ENCODE results near the gene NDUFB4.

NDUFB4 gene

GRCh38 chr3:120596116-120596852 is at the start of gene NDUFB4:
TSS of gene NDUFB4 (plus strand) at chr3:120596336. CDS start at chr3:120596360, 24 bp downstream.
- no peak for TF ChIP-seq EZH2 (IDR thresholded peaks at IDR 0.05)
- peak; percentile 94 for TF ChIP-seq POLR2AphosphoS5 (IDR thresholded peaks at IDR 0.05; ENCODE audit: borderline replicate concordance, low read depth, low read length)
- H3K9ac ChIP-seq (ENCODE audit: insufficient read length), result peak within 1 kb of the TSS; percentile 99
- H3K9me3 ChIP-seq (ENCODE audit: low read depth, low read length), result no peaks in the 10 kb centered on the region

DNA sequence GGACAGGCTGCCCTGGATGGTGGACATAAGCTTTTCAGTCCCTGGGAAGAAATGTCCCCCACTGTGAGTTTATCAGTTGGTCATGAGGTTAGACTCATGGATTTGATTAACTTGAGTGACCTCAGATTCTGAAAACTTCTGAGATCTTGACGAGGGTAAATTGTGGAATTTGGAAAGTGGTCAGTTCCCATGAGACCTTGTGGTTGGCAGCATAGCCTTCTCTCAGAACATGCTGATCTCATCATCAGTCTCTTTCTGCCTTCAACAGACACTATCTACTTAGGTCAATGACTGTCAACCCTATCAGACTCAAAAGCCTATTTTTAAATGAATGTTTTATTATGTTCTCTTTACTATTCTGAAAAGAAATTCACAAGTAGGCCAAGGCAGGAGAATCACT is 45.6 kb upstream of the NDUFB4 start:
- Histone ChIP-seq H3K9me3 (ENCODE audit: low read depth, low read length) (no peaks in the 10 kb centered on the region), H3K27ac (no peak overlapping the region), H3K9ac (ENCODE audit: insufficient read length) (no peak overlapping the region), H3K36me3 (ENCODE audit: insufficient read depth, low read length) (no peaks in the 10 kb centered on the region), H3K4me3 (no peak overlapping the region)
- DNase-seq (ENCODE audit: low read depth, low spot score), result no peak
- TF ChIP-seq FOXP2 (optimal IDR thresholded peaks at IDR 0.05; ENCODE audit: control extremely low read depth, extremely low read length, insufficient read depth), result no peak
- no peak for TF ChIP-seq POLR2AphosphoS5 (IDR thresholded peaks at IDR 0.05; ENCODE audit: borderline replicate concordance, low read depth, low read length)
- no peak for TF ChIP-seq EZH2 (IDR thresholded peaks at IDR 0.05)

More at GRCh38 chr3:120596116-120596852, at the start of gene NDUFB4:
- Histone ChIP-seq H3K36me3 (ENCODE audit: insufficient read depth, low read length) (peaks cover 42% of the 10 kb centered on the region), H3K27ac (peak within 1 kb of the TSS; percentile 91), H3K4me3 (peak within 1 kb of the TSS; percentile 99)
- peak; percentile 95 for DNase-seq (ENCODE audit: low read depth, low spot score)

- no peak overlapping the region for H3K27ac ChIP-seq
- DNase-seq (ENCODE audit: low read depth, low spot score), result no peak
- H3K4me3 ChIP-seq, result no peak overlapping the region
Measured at GRCh38 chr3:120552184-120553172, 43.7 kb upstream of the NDUFB4 start.

GRCh38 chr3:120554812-120555606 is 41.1 kb upstream of the NDUFB4 start:
- Histone ChIP-seq H3K9ac (ENCODE audit: insufficient read length) (no peak overlapping the region), H3K9me3 (ENCODE audit: low read depth, low read length) (no peaks in the 10 kb centered on the region), H3K36me3 (ENCODE audit: insufficient read depth, low read length) (no peaks in the 10 kb centered on the region), H3K27ac (no peak overlapping the region), H3K4me3 (no peak overlapping the region)
- no peak for TF ChIP-seq POLR2AphosphoS5 (IDR thresholded peaks at IDR 0.05; ENCODE audit: borderline replicate concordance, low read depth, low read length)
- TF ChIP-seq FOXP2 (optimal IDR thresholded peaks at IDR 0.05; ENCODE audit: control extremely low read depth, extremely low read length, insufficient read depth), result no peak
- TF ChIP-seq EZH2 (IDR thresholded peaks at IDR 0.05), result no peak
- no peak for DNase-seq (ENCODE audit: low read depth, low spot score)

More at GRCh38 chr3:120552184-120553172, 43.7 kb upstream of the NDUFB4 start:
- no peak for TF ChIP-seq POLR2AphosphoS5 (IDR thresholded peaks at IDR 0.05; ENCODE audit: borderline replicate concordance, low read depth, low read length)
- no peak for TF ChIP-seq FOXP2 (optimal IDR thresholded peaks at IDR 0.05; ENCODE audit: control extremely low read depth, extremely low read length, insufficient read depth)
- no peak for TF ChIP-seq EZH2 (IDR thresholded peaks at IDR 0.05)
- no peaks in the 10 kb centered on the region for H3K9me3 ChIP-seq (ENCODE audit: low read depth, low read length)
- H3K36me3 ChIP-seq (ENCODE audit: insufficient read depth, low read length), result no peaks in the 10 kb centered on the region
- H3K9ac ChIP-seq (ENCODE audit: insufficient read length), result no peak overlapping the region

DNA sequence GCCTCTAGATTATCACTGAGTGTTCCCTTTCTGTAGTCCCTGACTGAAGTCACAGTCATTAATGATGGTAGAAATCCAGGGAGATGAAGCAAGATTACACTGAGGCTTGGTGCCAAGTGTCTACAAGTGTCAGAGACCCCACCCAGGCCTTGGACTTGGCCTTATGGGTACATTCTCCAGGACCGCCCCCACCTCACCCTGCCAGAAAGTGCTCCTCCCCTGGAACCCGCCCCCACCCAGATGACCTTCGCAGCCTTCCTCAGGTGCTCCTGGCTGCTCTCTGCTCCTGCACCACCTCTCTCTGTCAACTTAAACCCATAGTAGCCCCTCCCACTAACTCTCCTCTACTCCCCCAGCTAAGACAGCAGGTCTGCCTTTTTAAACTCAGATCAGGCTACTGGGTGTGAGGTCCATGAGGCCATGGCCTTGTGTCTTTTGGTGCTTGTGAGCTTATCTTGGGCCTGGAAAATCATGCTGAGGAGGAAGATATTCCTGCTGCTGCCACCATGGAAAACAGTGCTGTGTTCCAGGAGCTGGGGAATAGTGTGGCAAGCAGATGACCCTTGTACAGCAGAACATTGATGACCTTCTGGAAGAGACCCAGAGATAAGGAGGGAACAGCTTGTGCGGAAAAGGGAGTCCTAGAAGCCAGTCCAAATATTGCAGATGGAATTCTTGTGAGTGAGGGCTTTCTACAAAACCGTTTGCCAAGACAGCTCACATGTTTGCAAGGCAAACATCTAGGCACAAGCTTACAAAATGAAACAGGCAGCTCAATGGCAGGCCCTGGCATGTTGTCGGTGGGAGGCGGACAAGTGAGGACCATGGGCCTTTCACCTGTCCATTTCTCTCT is 40.3 kb upstream of the NDUFB4 start:
- no peaks in the 10 kb centered on the region for H3K9me3 ChIP-seq (ENCODE audit: low read depth, low read length)
- TF ChIP-seq FOXP2 (optimal IDR thresholded peaks at IDR 0.05; ENCODE audit: control extremely low read depth, extremely low read length, insufficient read depth) (no peak), POLR2AphosphoS5 (IDR thresholded peaks at IDR 0.05; ENCODE audit: borderline replicate concordance, low read depth, low read length) (no peak), EZH2 (IDR thresholded peaks at IDR 0.05) (no peak)
- H3K4me3 ChIP-seq, result no peak overlapping the region
- DNase-seq (ENCODE audit: low read depth, low spot score), result no peak
- no peaks in the 10 kb centered on the region for H3K36me3 ChIP-seq (ENCODE audit: insufficient read depth, low read length)
- H3K9ac ChIP-seq (ENCODE audit: insufficient read length), result no peak overlapping the region
- H3K27ac ChIP-seq, result no peak overlapping the region

DNA sequence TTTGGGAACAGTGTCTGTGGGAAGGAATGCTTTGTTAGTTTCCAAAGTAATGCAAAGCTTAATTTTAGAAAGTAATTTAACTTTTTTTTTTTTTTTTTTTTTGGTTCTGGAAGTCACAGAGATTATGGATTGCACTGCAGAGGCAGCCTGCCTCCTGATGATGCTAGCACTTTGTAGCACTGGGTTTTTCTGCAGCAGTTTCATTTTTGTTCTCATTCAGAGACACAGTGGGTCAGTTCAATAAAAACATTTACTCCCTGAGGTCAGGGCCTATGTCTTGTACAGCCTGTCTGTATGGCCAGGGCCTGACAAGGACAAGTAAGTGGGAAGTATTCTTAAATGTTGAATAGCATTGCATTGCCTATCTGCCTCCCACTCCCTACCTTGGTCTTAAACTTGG is 39.0 kb upstream of the NDUFB4 start:
- H3K36me3 ChIP-seq (ENCODE audit: insufficient read depth, low read length), result no peaks in the 10 kb centered on the region
- no peak overlapping the region for H3K9ac ChIP-seq (ENCODE audit: insufficient read length)
- H3K4me3 ChIP-seq, result no peak overlapping the region
- H3K9me3 ChIP-seq (ENCODE audit: low read depth, low read length), result no peaks in the 10 kb centered on the region
- no peak overlapping the region for H3K27ac ChIP-seq
- TF ChIP-seq POLR2AphosphoS5 (IDR thresholded peaks at IDR 0.05; ENCODE audit: borderline replicate concordance, low read depth, low read length) (no peak), EZH2 (IDR thresholded peaks at IDR 0.05) (no peak), FOXP2 (optimal IDR thresholded peaks at IDR 0.05; ENCODE audit: control extremely low read depth, extremely low read length, insufficient read depth) (no peak)
- no peak for DNase-seq (ENCODE audit: low read depth, low spot score)

- Histone ChIP-seq H3K36me3 (ENCODE audit: insufficient read depth, low read length) (no peaks in the 10 kb centered on the region), H3K4me3 (peak overlapping the region; percentile 78), H3K9ac (ENCODE audit: insufficient read length) (peak overlapping the region; percentile 35), H3K9me3 (ENCODE audit: low read depth, low read length) (no peaks in the 10 kb centered on the region), H3K27ac (no peak overlapping the region)
- no peak for DNase-seq (ENCODE audit: low read depth, low spot score)
- no peak for TF ChIP-seq POLR2AphosphoS5 (IDR thresholded peaks at IDR 0.05; ENCODE audit: borderline replicate concordance, low read depth, low read length)
- peak; percentile 40 for TF ChIP-seq FOXP2 (optimal IDR thresholded peaks at IDR 0.05; ENCODE audit: control extremely low read depth, extremely low read length, insufficient read depth)
Measured at GRCh38 chr3:120558771-120559241, 37.3 kb upstream of the NDUFB4 start.

Measured in SK-N-MC (cell line).